Measurements from ENCODE around the gene ZNF70.

GRCh38 chr22:23772315-23772648, 21.4 kb upstream of the ZNF70 start:
- TF ChIP-seq, protein P1, sequence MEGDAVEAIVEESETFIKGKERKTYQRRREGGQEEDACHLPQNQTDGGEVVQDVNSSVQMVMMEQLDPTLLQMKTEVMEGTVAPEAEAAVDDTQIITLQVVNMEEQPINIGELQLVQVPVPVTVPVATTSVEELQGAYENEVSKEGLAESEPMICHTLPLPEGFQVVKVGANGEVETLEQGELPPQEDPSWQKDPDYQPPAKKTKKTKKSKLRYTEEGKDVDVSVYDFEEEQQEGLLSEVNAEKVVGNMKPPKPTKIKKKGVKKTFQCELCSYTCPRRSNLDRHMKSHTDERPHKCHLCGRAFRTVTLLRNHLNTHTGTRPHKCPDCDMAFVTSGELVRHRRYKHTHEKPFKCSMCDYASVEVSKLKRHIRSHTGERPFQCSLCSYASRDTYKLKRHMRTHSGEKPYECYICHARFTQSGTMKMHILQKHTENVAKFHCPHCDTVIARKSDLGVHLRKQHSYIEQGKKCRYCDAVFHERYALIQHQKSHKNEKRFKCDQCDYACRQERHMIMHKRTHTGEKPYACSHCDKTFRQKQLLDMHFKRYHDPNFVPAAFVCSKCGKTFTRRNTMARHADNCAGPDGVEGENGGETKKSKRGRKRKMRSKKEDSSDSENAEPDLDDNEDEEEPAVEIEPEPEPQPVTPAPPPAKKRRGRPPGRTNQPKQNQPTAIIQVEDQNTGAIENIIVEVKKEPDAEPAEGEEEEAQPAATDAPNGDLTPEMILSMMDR (IDR thresholded peaks at IDR 0.05), result no peak
- no peak for TF ChIP-seq POLR2A (IDR thresholded peaks at IDR 0.05)

All from right lobe of liver (tissue), 4 donors.